NAMALWA (cell line): Measurements from ENCODE around the gene TMOD2.

ENCODE experiments used
- DNase-seq: peaks from one replicate; pipeline ENCODE4 v3.0.0-alpha.2; 2015; ENCODE audit warnings: low spot score

The TMOD2 gene

DNA sequence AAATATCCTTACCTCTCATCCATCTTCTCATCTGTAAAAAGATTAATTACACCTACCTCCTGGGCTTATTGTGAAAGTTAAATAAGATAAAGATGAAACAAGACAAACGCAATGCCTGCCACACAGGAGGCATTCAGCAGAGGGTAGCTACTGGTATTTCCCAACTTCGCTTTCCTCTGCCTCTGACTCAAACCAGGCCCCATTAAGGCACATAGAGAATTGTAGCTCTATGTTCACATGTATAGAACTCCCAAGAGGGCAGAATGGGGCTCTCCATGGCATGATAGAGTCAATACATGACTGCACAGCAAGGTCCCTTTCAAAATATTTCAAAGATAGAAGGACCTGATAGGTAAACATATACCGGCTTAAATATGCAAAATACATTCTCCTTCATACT lies 15.3 kb upstream of the TMOD2 start:
- peak; percentile 43 for DNase-seq

- peak; percentile 75 for DNase-seq
Measured at GRCh38 chr15:51736751-51737521, 14.5 kb upstream of the TMOD2 start.

DNA sequence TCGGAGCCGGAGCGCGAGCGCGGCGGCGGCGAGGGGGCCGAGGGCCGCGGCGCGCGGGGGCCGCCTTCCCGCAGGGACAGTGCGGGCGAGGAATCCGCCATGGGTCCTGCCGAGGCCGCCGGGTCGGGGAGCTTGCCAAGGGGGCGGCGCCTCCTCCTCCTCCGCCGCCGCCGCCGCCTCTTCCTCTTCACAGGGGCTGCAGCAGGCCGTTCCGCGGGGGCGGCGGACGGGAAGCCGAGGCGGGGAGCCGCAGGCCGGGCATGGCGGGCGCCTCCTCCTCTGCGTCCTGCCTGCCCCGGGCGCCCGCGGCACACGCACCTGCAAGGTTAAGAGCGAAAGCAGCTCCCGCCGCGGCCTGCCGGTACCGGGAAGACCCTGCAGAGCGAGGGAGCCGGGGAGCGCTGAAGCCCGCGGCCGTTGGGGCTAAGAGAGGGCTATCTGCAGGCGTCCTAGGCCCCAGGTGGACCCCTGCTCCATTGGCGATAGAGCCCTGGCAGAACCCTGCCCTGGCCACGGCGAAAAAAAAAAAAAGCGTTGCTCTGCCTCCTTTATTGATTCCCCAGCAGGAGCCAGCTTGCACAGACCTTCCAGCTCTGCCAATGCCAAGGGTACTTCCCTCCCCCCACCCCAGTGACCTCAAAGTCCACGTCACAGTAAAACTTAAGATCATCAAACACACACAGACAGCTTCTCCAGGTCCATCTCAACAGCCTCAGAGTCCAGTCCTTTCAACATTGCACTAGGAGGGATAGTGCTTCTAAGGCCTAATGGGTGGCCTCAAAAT lies 13.7 kb upstream of the TMOD2 start, which contains the start of gene LYSMD2:
TSS of gene LYSMD2 (minus strand) at position 134 of the 784 bp plus-strand sequence. CDS start at position 101, 33 bp downstream.
- peak; percentile 59 for DNase-seq

- DNase-seq: no peak
Measured at GRCh38 chr15:51738553-51738952, 12.8 kb upstream of the TMOD2 start.

DNA sequence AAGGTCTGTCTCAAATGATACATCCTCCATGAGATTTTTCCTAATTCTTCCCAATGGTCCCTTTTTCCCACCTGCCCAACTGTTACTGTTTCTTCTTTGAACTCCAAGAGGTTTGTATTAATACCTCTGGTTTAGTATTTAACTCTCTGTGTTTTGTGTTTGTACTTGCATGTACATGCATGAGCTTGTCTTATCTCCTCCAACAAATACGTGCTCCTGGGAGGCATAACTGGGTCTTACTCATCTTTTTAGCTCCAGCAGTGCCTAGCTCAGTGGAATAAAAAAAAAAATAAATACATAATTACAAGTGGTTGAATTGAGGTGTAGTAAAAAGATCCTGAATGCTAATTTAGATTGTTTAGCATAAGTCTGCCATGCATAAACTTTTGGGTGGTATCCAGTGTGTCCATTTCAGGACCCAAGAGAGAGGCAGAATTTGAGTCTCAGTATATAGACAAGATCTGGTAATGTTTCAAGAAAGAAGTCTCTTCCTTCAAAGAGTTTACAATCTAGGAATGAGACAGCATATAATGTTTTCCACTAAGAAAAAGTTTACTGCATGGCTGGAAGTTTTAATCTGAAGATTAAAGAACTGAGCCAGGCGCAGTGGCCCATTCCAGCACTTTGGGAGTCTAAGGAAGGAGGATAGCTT lies 12.2 kb upstream of the TMOD2 start:
- no peak for DNase-seq

DNA sequence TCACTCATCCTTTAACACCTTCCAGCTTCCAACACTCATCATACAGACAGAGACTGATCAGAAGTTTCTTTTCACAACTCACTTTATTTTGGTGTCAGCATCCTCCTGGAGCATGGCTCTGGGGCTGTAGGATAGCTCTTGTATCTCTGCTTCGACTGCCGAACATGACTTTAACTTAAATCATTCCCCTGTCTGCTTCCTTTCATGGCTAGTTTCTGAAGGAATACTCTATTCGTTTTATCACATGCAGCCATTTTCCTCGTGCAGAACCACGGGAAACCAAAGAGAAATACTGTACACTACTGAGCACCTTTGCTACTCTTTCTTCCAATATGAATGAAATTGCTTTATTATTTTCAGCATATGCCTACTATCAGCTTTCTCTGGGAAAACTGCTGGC lies 2.1 kb upstream of the TMOD2 start:
- no peak for DNase-seq

- no peak for DNase-seq
Measured at GRCh38 chr15:51750186-51750585, 1.2 kb upstream of the TMOD2 start.

DNA sequence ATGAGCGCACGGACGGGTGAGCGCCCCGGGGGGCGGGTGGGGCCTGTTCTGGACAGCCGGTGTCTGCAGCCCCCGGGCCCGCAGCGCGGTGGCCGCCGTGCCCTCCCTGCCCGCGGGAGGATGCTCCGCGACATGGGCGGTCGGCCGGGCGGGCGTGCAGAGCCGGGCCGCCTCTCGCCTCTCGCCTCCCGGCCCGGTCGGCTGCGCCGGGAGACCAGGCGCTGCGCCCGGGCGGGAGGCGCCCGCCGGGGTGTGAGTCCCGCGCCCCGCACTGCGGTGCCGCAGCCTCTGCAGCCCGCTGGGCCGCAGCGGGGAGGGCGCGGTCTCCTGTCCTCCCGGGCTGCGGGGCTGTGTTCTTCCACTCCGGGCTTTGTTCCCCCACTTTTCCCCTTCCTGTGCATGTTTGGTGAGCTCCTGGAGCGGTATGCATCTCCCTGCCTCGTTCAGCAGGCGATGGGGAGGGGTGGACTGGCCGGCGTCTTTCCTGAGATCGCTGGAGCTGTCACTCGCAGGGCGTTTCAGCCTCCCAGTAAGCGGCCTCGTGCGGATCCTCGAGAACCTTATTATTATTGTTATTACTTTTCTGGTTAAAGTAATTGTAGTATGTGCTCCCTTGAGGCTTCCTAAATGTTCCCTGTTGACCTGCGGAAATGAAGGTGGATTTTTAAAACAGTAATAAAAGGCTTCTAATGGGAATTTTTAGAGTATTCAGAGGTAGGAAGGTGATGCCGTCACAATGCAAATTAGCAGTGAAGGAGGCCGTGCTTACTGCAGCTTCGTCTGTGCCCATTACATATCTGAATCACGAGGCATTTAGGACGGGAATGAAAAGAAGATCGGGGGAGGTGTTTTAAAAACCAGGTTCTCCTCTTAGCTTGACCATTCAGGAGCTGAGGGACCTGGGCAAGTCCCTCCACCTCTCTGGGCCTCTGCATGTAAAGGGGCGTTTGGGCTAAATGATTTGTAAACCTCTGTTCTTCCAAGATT lies 593 bp downstream of the TMOD2 start:
- peak; percentile 39 for DNase-seq

GRCh38 chr15:51752888-51753287 lies 1.5 kb downstream of the TMOD2 start:
- no peak for DNase-seq

- no peak for DNase-seq
Measured at GRCh38 chr15:51754267-51754666, 2.9 kb downstream of the TMOD2 start.

GRCh38 chr15:51755790-51756189 lies 4.4 kb downstream of the TMOD2 start:
- DNase-seq: no peak

- no peak for DNase-seq
Measured at GRCh38 chr15:51756482-51756881, 5.1 kb downstream of the TMOD2 start.

GRCh38 chr15:51757450-51757849 lies 6.1 kb downstream of the TMOD2 start:
- DNase-seq: no peak

DNA sequence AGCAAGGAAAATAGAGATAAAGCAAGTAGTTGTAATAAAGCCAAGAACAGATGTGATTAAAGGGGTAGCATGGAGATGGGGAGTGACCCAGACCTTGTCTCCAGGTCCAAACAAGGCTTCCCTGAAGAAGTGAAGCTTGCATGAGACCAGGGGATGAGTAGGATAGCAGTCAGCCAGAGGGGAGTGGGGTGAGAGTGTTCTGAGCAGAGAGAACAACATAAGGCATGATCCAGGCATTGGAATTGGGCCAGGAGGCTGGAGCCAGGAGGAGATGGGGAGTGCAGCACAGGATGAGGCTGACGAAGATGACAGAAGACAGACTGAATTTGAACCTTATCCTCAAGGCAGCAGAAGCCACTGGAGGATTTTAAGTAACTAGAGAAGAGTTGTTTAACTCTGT lies 7.2 kb downstream of the TMOD2 start:
- no peak for DNase-seq

DNA sequence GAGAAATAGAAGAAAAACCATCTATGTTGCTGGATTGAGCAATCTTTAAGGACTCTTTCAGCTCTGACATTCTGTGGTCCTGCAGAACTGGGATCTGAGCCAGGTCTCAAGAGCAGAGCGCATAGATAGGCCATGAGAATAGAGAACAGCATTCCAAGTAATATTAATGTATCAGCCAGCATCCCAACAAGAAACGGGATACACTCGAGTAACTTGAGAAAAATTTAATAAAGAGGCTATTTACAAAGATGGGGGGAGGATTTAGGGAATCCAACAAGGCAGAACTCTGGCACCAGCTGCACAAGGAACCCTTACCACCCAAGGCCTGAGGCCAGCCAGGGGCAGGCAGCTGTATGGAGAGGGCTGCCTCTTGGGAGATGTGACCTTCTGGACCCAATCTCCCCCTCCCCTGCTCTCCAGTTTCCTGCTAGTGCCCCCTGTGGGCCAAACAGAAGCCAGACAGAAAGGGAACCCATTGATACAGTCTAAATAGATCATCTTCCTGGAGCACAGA lies 8.2 kb downstream of the TMOD2 start:
- peak; percentile 38 for DNase-seq

DNA sequence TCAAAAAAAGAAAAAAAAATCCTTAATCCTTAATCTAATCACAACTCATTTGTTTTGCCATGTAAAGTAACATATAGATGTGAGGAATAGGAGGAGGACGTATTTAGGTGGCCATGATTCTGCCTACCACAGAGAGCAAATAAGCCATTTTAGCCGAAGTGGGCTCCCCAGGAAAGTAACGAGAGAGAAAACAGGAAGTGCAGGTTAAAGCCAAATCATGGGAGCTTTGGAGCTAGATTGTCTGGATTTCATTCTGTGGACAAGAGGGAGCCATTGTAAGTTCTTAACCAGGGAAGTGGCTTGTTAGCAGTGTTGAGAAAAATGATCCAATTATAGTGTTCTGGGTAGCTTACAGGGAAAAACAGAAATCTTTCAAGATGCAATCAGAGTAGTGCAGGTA lies 9.4 kb downstream of the TMOD2 start:
- no peak for DNase-seq

DNA sequence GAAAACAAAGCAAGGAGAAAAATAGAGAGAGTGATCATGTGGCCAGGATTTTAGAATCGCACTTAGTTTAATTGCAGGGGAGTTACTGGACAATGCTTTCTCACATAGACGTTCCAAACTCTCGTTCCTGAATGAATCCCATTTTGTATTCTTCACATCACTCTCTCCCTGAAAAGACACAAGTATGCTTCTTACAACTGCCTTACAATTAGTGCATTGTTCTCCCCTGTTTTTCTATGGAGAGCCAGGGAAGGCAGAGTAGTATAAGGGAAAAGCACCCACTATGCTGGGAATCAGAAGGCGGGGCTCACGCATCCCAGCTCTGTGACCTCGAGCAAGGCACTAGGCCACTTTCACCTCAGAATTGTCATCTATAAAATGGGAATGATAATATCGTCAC lies 14.4 kb downstream of the TMOD2 start:
- no peak for DNase-seq

DNA sequence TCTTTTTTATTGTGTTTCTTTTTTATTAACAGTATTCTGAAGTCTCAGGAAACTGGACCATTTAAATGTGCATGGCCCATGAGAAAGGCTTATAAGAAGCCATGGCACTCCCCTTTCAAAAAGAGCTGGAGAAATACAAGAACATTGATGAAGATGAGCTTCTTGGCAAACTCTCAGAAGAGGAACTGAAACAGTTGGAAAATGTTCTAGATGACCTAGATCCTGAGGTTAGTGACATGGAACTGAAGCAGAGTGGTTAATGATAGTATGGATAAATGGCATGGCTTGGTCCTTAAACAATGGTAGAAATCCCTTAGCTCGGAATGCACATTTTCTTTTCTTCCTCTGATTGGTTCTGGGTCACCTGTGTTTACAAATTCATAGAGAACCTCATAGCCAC lies 14.9 kb downstream of the TMOD2 start:
- DNase-seq: no peak

DNA sequence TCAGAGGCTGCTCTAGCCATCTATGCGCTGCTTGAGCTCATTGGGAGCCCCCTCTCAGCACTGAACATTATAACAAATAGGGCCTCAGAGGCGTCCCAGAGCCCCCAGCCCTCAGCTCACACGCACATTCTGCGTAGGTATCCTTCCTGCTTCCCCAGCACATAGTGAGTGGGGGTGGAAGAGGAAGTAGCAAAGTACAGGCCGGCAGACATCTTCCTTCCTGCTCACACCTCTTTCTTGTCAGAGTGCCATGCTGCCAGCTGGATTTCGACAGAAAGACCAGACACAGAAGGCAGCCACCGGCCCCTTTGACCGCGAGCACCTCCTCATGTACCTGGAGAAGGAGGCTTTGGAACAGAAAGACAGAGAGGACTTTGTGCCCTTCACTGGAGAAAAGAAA lies 16.6 kb downstream of the TMOD2 start:
- no peak for DNase-seq

DNA sequence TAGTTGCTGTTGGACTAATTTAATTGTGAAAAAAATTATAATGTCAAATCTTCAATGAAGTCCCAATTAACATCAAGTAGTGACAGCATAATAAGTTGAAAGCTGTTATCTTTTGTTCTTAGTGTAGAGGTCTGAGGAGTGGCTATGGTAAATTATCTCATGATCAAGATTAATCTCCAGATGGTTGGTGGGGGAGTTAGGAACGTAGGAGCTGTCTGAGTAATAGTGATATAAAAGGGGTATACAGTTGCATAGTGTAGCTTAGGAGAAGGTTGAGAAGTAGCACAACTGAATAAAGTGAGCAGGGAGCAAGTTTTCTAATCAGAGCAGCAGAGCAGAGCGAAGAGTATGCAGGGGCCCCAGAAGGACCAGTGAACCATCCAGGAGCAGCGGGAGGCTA lies 19.5 kb downstream of the TMOD2 start:
- DNase-seq: no peak

- DNase-seq: no peak
Measured at GRCh38 chr15:51771773-51772172, 20.4 kb downstream of the TMOD2 start.
